Neuronal stem cell (in vitro differentiated cells): ENCODE measurements around the gene YIF1A. TPM values are rescaled to one million over a fixed set of nuclear protein-coding genes. Genes with fewer than 3 reads are reported as not detected.

Experiments used
- DNase-seq: peaks from one replicate; pipeline ENCODE4 v3.0.0-alpha.2; 2013; ENCODE audit warnings: low spot score
- H2AFZ ChIP-seq: one replicate; pipeline ENCODE4 v1.6.1; 2013; ENCODE audit warnings: mild to moderate bottlenecking, low read length, inconsistent platforms
- H2AK5ac ChIP-seq: 2 replicates; pipeline ENCODE4 v1.6.1; 2013; ENCODE audit warnings: low read depth, mild to moderate bottlenecking, inconsistent platforms, low read length, moderate library complexity, mixed read lengths
- H2BK120ac ChIP-seq: 2 replicates; pipeline ENCODE4 v1.6.1; 2013; ENCODE audit warnings: low read depth, mild to moderate bottlenecking, inconsistent platforms, low read length, moderate library complexity, mixed read lengths
- H2BK12ac ChIP-seq: one replicate; pipeline ENCODE4 v1.6.1; 2013; ENCODE audit warnings: low read length, inconsistent platforms
- H2BK15ac ChIP-seq: 2 replicates; pipeline ENCODE4 v1.6.1; 2013; ENCODE audit warnings: mild to moderate bottlenecking, low read length, inconsistent platforms, mixed read lengths
- H2BK5ac ChIP-seq: one replicate; pipeline ENCODE4 v1.6.1; 2013; ENCODE audit warnings: inconsistent platforms, mild to moderate bottlenecking, low read length, moderate library complexity
- H3K14ac ChIP-seq: one replicate; pipeline ENCODE4 v1.6.1; 2013; ENCODE audit warnings: low read length, inconsistent platforms
- H3K18ac ChIP-seq: 2 replicates; pipeline ENCODE4 v1.6.1; 2013; ENCODE audit warnings: low read length, inconsistent platforms
- H3K23ac ChIP-seq: 2 replicates; pipeline ENCODE4 v1.6.1; 2013; ENCODE audit warnings: low read depth, mild to moderate bottlenecking, mixed read lengths, low read length, inconsistent platforms; ENCODE audit not compliant: poor library complexity
- H3K27ac ChIP-seq: replicated peaks from 3 replicates; pipeline ENCODE4 v1.5.1; 2013; ENCODE audit warnings: low read length, inconsistent platforms
- H3K27me3 ChIP-seq, 3 experiments: 2 replicates each; pipeline ENCODE4 v1.6.1; 2013; ENCODE audit warnings: low read length in 3 of 3, mild to moderate bottlenecking in 2 of 3, inconsistent platforms in 1 of 3, low read depth in 1 of 3, mixed read lengths in 1 of 3, moderate library complexity in 1 of 3; ENCODE audit not compliant: control insufficient read depth in 3 of 3, insufficient read depth in 3 of 3
- H3K36me3 ChIP-seq, 2 donors: replicated peaks in 1 of 2; 2 replicates each; pipeline ENCODE4 v1.6.1; 2013; ENCODE audit warnings: low read length in 2 of 2; ENCODE audit not compliant: control insufficient read depth in 2 of 2, insufficient read depth in 2 of 2
- H3K4ac ChIP-seq: 2 replicates; pipeline ENCODE4 v1.6.1; 2013; ENCODE audit warnings: inconsistent platforms, mild to moderate bottlenecking, low read length, moderate library complexity
- H3K4me1 ChIP-seq, 2 donors: 1 replicate in 1 of 2; 2 replicates in 1 of 2; pipeline ENCODE4 v1.6.1; 2013; ENCODE audit warnings: low read length in 2 of 2, low read depth in 1 of 2; ENCODE audit not compliant: control insufficient read depth in 2 of 2, insufficient read depth in 1 of 2
- H3K4me2 ChIP-seq: one replicate; pipeline ENCODE4 v1.6.1; 2013; ENCODE audit warnings: mild to moderate bottlenecking, low read length, inconsistent platforms; ENCODE audit not compliant: insufficient read depth, poor library complexity, severe bottlenecking
- H3K4me3 ChIP-seq, 2 donors: 2 replicates each; pipeline ENCODE4 v1.5.1; 2013; ENCODE audit warnings: low read length in 2 of 2, mild to moderate bottlenecking in 2 of 2, inconsistent platforms in 1 of 2, moderate library complexity in 1 of 2
- H3K79me1 ChIP-seq: one replicate; pipeline ENCODE4 v1.6.1; 2013; ENCODE audit warnings: low read depth, mild to moderate bottlenecking, inconsistent platforms, low read length, moderate library complexity
- H3K9ac ChIP-seq: one replicate; pipeline ENCODE4 v1.6.1; 2013; ENCODE audit warnings: mild to moderate bottlenecking, low read depth, low read length, inconsistent platforms; ENCODE audit not compliant: poor library complexity
- H3K9me3 ChIP-seq, 2 donors: replicated peaks in 1 of 2; 2 replicates each; pipeline versions ENCODE3 to v1.6.1; 2013; ENCODE audit warnings: low read length in 2 of 2, mild to moderate bottlenecking in 2 of 2, inconsistent platforms in 1 of 2, low read depth in 1 of 2, mixed read lengths in 1 of 2, moderate library complexity in 1 of 2; ENCODE audit not compliant: control insufficient read depth in 2 of 2, insufficient read depth in 1 of 2
- H4K8ac ChIP-seq: one replicate; pipeline ENCODE4 v1.6.1; 2013; ENCODE audit warnings: low read depth, mild to moderate bottlenecking, inconsistent platforms, low read length, moderate library complexity
- H4K91ac ChIP-seq: one replicate; pipeline ENCODE4 v1.6.1; 2013; ENCODE audit warnings: low read length, low read depth, mild to moderate bottlenecking, inconsistent platforms; ENCODE audit not compliant: poor library complexity
- WGBS, 2 donors: extraction: QIAGEN DNeasy Blood & Tissue Kit; methylation state at CpG; one replicate each; pipeline ENCODE4 v1.1.7; 2013; ENCODE audit warnings: missing lambda C conversion rate in 2 of 2, mixed read lengths in 1 of 2; ENCODE audit not compliant: insufficient read length in 2 of 2, insufficient replicate concordance in 1 of 2; ENCODE audit errors: extremely low coverage in 2 of 2; 5-methylcytosine and 5-hydroxymethylcytosine counted together
- polyA plus RNA-seq, 2 experiments: library from polyadenylated mRNA; stranded (reverse); fragments of 200-250 nt; gene quantifications; one replicate each; pipeline ENCODE4 v1.2.3, GENCODE V29; 2013

The YIF1A gene, protein sequence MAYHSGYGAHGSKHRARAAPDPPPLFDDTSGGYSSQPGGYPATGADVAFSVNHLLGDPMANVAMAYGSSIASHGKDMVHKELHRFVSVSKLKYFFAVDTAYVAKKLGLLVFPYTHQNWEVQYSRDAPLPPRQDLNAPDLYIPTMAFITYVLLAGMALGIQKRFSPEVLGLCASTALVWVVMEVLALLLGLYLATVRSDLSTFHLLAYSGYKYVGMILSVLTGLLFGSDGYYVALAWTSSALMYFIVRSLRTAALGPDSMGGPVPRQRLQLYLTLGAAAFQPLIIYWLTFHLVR
- polyA plus RNA-seq (2013, experiment 1 of 2), result 75.4 TPM
- 75.5 TPM for polyA plus RNA-seq (2013, experiment 2 of 2)

DNA sequence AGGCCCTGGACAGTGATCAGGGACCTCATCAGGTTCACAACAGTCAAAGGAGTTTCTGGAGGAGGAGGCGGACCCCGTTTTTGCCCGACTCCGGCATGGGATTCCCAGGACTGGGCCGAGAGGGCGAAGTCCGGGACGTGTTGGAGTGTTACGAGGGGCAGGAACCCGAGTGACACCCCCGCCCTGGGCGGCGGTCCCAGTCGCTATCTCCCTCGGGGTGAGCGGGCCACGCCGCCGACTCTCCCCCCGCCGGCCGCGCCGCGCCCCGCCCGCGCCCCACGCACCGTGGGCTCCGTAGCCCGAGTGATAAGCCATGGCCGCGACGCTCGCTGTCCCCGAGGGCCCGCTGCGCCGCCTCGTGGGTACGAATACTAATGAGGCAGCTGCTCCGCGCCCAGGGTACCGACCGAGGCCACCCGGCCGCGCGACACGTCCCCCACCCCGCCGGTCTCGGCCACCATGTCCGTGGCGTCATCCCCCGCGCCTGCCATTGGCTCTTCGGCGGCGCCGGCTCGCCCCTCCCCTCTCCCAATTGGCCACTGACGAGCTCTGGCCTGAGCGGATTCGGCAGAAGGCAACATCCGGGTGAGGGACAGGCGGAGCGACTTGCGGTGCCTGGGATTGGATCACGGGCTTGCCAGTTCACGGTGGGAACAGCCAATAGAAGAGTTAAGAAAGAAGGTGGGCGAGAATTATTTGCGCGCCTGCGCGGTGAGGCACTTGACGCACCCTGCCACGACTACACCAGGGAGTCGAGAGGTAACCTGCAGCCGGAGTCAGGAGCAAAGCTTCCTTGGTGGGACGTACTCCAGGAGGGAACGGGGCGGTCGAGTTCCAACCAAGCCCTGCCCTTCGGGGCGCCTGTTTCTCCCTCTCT lies at the start of gene YIF1A:
YIF1A (minus strand) TSS at position 473 of the 877 bp plus-strand sequence; CDS start at position 315, 158 bp downstream.
- peak within 1 kb of the TSS; percentile 89 for H2BK5ac ChIP-seq
- H3K27ac ChIP-seq, result peak within 1 kb of the TSS; percentile 78
- peak within 1 kb of the TSS; percentile 86 for H2BK15ac ChIP-seq
- peaks cover 8% of the 10 kb centered on the region for H3K79me1 ChIP-seq
- no peak within 1 kb of the TSS for H4K91ac ChIP-seq
- H4K8ac ChIP-seq, result no peak within 1 kb of the TSS
- H3K9me3 ChIP-seq, result peaks cover 0 to 5% of the 10 kb centered on the region in 2 donors
- peak within 1 kb of the TSS; percentile 95 for H2AK5ac ChIP-seq
- peaks cover 19 to 39% (median 38%) of the 10 kb centered on the region in 3 experiments for H3K27me3 ChIP-seq
- H2AFZ ChIP-seq, result peak within 1 kb of the TSS; percentile 88
- H2BK12ac ChIP-seq, result no peak within 1 kb of the TSS
- peak; percentile 98 for DNase-seq
- H3K4ac ChIP-seq, result peak within 1 kb of the TSS; percentile 71
- peak within 1 kb of the TSS; percentile 87 for H3K14ac ChIP-seq
- WGBS, 2 donors, result no CpG with 5 or more reads among the region's 87 CpGs
- H3K23ac ChIP-seq, result peak within 1 kb of the TSS; percentile 95
- peaks cover 9 to 14% of the 10 kb centered on the region in 2 donors for H3K4me1 ChIP-seq
- H2BK120ac ChIP-seq, result peak within 1 kb of the TSS; percentile 35
- H3K36me3 ChIP-seq, result peaks cover 16 to 32% of the 10 kb centered on the region in 2 donors
- peak within 1 kb of the TSS; percentile 99 for H3K18ac ChIP-seq
- peak within 1 kb of the TSS; percentile 95 for H3K4me2 ChIP-seq
- H3K4me3 ChIP-seq, result peak within 1 kb of the TSS; percentile 63 to 91
- H3K9ac ChIP-seq, result peak within 1 kb of the TSS; percentile 96

DNA sequence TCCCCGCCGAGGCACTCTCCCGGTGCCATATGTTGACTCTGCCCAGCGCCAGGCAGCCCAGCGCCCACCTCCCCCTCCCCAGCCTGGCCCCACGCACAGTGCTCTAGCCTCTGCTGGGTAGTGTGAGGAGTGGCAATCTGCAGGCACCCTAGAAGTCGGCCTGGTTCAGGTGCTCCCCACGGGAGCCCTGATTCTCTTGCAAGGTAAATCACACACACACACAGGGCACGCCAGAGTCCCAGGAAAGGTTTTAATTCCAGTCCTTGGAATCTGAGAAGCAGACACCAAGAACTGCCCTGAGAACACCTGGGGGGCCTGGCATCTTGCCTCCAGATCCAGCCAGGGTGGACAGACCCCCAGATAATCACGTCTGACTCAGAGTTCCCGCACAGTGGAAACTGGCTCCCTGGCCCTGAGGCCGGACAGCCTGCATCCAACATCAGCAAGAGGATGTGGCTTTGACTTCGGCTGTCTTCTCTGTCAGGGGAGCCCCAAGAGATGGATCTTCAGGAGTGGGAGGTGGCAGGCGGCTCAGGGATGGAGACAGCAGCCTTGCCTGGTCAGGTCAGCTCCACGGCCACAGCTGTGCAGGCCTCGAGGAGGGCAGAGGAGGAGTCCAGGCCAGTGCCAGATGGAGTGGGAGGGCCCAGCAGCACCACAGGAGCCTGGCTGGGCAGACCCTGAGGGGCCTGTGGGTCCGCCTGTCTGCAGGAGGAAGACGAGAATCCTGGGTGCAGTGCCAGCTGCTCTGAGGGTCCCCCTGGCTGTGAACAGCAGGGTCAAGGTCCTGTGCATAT lies 48.4 kb upstream of the YIF1A start:
- Histone ChIP-seq H3K27me3 (no peaks in the 10 kb centered on the region), H2BK5ac (no peak overlapping the region), H3K9ac (peak overlapping the region; percentile 12), H3K23ac (no peak overlapping the region), H3K9me3 (peaks cover 0 to 3% of the 10 kb centered on the region in 2 donors), H4K91ac (no peak overlapping the region), H2BK120ac (no peak overlapping the region), H2BK15ac (peak overlapping the region; percentile 6), H3K4ac (no peak overlapping the region), H3K4me3 (no peak overlapping the region), H3K4me2 (no peak overlapping the region), H3K36me3 (peaks cover 33 to 44% of the 10 kb centered on the region in 2 donors), H3K27ac (peak overlapping the region; percentile 12), H2BK12ac (peak overlapping the region; percentile 16), H4K8ac (no peak overlapping the region), H2AFZ (no peak overlapping the region), H3K4me1 (peaks cover 15 to 24% of the 10 kb centered on the region in 2 donors), H3K79me1 (peaks cover 8% of the 10 kb centered on the region), H2AK5ac (no peak overlapping the region), H3K18ac (peak overlapping the region; percentile 67), H3K14ac (no peak overlapping the region)
- no CpG with 5 or more reads among the region's 18 CpGs for WGBS, 2 donors
- DNase-seq, result no peak

DNA sequence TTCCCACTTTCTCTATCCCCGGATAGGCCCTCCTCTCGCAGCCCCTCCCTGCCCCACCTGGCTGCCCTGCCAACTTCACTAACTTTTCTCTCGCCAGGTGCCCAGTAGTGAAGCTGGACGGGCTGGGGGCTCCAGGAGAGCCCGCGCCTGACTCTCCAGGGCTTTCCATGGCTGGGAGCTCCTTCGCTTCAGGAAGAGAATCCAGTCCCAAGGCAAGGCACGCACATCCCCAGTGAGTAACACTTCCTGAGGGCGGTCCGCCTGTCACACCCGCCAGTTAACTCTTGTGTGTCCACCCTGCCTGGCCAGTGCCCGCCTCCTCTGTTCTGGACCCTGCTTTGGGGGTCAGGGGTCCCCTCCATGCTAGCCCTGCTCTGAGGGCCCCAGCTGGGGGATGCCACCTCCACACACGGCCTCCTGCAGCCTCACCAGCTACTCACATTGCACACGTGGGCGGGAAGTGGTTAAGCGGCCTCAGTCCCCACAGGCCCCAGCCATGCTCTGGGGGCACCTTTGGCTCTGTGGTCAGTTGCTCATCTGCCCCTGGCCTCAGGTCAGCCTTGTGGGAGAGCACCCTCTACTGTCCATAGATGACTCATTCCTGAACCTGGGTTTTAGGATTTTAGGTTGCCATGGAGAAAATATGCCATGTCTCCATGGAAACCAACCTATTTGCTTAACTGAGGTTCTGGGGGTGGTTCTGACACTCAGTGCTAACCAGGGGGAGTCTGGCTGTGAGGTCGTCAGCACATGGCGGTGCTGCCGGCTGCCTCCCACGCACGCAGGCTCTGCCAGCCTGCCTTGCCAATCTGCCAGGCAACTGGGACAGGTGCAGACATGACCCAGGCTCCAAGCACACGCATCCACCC lies 47.5 kb upstream of the YIF1A start, which contains the start of gene RIN1:
RIN1 (minus strand) TSS at position 201 of the 869 bp plus-strand sequence; CDS start at position 169, 32 bp downstream.
- Histone ChIP-seq H3K4ac (peak within 1 kb of the TSS; percentile 37), H3K79me1 (peaks cover 5% of the 10 kb centered on the region), H3K27me3 (no peaks in the 10 kb centered on the region), H3K27ac (peak within 1 kb of the TSS; percentile 54), H3K23ac (peak within 1 kb of the TSS; percentile 83), H2AFZ (peak within 1 kb of the TSS; percentile 87), H2BK5ac (peak within 1 kb of the TSS; percentile 75), H3K9ac (peak within 1 kb of the TSS; percentile 81), H4K8ac (peak within 1 kb of the TSS; percentile 7), H2AK5ac (peak within 1 kb of the TSS; percentile 2), H2BK120ac (no peak within 1 kb of the TSS), H3K4me2 (peak within 1 kb of the TSS; percentile 97), H3K18ac (peak within 1 kb of the TSS; percentile 67), H3K36me3 (peaks cover 26 to 36% of the 10 kb centered on the region in 2 donors), H3K4me3 (peak within 1 kb of the TSS; percentile 53 to 76), H3K4me1 (peaks cover 15 to 24% of the 10 kb centered on the region in 2 donors), H4K91ac (no peak within 1 kb of the TSS), H3K14ac (peak within 1 kb of the TSS; percentile 94), H3K9me3 (no peaks in the 10 kb centered on the region), H2BK12ac (peak within 1 kb of the TSS; percentile 97), H2BK15ac (peak within 1 kb of the TSS; percentile 99)
- WGBS, 2 donors, result no CpG with 5 or more reads among the region's 22 CpGs
- DNase-seq, result no peak
